NCI-H748 treated with DMSO at 0.1 percent for 48 hours (cell line): Measurements from ENCODE around the gene SSC5D.

Experiments
- DNase-seq: peaks from one replicate; lab custom pipeline; 2025; lab: John Stamatoyannopoulos, UW

SSC5D gene

DNA sequence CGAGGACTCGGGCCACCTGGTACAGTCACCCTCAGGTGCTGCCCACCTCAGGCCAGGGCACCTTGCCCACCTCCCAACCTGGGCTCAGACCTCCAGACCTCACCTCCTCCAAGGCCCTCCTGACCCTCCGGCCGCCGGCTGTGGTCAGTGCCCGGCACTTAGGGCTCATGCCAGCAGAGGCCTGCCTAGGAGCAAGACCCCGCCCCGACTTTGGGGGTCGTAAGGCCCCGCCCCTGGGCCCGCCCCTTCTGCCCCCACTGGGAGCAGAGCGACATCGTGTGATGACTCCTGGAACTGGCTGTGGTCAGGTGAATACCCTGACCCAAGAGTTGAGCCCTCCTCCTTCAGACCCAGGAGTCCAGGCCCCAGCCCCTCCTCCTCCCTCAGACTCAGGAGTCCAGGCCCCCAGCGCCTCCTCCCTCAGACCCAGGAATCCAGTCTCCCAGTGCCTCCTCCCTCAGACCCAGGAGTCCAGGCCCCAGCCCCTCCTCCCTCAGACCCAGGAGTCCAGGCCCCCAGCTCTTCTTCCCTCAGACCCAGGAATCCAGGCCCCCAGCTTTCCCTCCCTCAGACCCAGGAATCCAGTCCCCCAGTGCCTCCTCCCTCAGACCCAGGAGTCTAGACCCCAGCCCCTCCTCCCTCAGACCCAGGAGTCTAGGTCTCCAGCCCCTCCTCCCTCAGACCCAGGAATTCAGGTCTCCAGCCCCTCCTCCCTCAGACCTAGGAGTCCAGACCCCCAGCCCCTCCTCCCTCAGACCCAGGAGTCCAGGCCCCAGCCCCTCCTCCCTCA lies 48.9 kb downstream of the SSC5D start, which contains the start of gene SBK2:
TSS of gene SBK2 (minus strand) at position 183 of the 790 bp plus-strand sequence. CDS start 839 bp downstream, outside the sequence.
- DNase-seq = no peak

DNA sequence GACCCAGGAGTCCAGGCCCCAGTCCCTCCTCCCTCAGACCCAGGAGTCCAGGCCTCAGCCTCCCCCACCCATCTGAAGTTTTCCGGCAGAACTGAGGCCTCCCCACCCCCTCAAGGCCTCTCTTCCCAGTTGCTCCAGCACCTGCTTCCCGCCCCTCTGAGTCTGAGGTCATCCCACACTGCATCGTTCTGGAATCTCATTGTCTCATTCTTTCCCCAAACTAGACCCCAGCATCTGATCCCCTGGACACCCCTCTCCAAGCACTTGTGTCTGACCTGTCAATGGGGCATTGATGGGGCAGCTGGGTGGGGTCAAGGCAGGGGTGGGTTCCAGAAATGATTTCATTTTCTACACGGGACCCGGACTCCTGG lies 49.5 kb downstream of the SSC5D start:
- DNase-seq = no peak

DNA sequence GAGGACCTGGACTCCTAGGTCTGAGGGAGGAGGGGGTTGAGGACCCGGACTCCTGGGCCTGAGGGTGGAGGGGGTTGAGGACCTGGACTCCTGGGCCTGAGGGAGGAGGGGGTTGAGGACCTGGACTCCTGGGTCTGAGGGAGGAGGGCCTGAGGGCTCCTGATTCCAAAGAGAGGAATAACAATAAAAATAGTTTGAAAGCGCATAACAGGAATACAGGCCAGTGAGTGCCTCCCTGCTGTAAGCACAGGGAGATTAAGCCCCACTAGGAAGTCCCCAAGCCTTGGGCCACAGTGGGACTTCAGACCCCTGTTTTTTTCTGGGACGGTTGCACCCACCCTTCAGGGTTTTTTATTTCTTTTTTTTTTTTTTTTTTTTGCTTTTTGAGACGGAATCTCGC lies 49.9 kb downstream of the SSC5D start:
- DNase-seq = no peak

DNA sequence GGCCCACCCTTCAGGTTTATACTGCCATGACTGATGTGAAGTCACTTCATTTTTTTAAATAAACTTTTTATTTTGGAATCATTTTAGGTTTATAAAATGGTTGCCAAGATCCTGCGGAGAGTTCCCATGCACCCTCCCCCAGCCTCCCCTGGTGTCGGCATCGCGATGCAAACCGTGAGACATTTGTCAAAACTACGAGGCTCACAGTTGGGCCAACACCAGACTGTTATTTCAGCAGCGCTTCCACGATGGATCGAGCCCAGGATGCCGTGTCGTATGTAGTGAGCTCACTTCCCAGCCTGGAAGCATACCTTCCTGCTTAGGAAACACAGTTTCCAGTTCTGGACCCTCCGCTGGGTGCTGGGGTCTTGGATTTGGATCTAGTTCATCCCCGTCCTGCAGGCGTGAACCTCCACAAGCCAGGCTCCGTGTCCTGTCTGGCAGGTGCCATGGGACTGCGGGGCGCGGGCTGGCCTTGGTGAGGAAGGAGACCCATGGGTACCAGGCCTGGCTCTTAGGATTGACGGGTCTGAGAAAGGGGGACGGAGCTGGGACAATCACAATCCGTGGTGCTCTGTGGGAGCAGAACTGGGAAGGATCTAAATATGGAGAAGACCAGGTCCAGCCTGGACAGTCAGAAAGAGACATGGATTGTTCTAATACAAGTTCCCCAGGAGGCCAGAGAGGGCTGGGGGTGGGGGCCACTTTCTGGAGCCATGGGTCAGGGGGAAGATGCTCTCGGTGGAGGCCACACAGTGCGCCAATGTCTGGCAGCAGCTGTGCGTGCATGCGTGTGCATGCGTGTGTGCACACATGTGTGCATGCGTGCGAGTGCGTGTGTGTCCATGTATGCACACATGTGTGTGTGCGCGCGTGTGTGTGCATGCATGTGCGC lies 51.1 kb downstream of the SSC5D start:
- DNase-seq = no peak

DNA sequence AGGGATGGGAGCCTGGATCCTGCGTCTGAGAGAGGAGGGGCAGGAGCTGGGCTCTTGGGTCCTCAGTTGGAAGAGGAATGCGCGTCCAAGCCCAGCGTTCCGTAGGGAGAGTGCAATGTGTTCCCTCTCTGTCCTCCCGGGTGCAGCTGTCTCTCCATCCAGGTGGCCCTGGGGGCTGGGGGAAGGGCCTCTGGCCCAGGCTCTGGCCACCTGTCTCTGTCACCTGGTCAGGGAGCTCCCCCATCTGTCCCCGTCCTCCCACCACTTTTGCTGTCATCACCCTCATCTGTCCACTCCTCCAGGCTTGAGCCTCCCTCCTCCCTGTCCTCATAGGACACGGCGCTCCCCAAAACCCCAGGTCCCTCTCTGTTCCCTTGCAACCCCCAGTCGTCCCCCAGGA lies 52.4 kb downstream of the SSC5D start:
- no peak for DNase-seq

DNA sequence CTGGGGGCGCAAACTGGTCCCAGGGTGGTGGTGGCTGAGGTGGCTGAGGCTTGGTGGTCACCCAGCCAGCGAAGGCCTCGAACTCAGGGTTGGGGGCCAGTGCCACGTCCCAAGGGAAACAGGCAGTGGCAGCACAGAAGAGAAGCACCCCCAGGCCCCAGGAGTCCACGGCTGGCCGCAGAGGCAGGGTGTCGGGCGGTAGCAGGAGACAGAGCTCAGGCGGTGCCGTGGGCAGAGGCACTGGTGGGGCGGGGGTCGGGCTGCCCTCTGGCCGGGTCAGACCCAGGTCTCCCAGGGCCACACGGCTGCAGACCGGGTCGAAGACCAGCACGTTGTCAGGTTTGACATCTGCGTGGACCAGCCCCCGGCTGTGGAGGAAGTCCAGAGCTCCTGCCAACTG lies 52.9 kb downstream of the SSC5D start:
- no peak for DNase-seq

DNA sequence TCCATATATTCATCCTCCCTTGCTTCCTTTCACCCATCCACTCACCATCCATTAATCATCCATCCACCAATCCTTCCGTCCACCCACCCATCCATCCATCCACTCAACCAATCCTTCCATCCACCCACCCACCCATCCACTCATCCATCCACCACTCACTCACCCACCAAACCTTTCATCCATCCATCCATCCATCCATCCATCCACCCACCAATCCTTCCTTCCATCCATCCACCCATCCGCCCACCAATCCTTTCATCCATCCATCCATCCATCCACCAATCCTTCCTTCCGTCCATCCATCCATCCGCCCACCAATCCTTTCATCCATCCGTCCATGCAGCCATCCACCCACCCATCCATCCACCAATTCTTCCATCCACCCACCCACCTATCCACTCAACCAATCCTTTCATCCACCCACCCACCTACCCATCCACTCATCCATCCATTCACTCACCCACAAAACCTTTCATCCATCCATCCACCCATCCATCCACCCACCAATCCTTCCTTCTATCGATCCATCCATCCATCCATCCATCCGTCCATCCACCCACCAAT lies 54.1 kb downstream of the SSC5D start:
- no peak for DNase-seq

DNA sequence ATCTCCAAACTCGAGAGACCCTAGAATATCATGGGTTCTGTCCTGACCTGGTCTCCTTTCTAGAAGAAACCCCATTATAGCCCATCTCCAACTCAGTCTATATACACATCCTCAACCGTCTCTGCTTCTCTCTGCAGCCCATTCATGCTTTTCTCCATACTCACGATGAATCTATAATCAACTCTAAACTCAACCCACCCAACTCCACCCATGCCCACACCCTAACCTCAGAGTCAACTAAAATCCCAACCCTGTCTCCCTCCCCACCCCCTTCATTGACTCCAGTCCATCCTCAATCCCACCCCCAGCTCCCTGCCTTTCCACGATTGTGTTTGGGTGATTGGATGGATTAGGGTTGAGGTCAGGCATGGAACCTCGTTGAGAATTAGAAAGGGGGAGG lies 55.3 kb downstream of the SSC5D start:
- DNase-seq = no peak

DNA sequence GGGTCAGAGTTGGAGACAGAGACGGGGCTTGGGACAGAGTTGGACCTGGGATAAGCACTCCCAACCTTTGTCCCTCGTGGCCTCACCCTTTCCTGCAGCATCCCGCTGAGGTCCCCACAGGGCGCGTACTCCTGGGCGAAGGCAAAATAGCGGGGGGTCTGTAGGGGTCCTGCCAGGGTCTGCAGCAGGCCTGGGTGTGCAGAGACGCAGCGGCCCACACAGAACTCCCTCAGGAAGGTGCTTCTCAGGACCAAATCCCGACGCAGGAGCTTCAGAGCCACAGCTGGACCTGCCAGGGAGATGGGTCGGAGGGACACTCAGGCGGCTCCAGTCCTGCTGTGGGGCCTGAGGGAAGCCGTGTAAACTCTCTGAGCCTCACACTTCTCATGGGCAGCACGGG lies 55.8 kb downstream of the SSC5D start:
- DNase-seq = no peak

DNA sequence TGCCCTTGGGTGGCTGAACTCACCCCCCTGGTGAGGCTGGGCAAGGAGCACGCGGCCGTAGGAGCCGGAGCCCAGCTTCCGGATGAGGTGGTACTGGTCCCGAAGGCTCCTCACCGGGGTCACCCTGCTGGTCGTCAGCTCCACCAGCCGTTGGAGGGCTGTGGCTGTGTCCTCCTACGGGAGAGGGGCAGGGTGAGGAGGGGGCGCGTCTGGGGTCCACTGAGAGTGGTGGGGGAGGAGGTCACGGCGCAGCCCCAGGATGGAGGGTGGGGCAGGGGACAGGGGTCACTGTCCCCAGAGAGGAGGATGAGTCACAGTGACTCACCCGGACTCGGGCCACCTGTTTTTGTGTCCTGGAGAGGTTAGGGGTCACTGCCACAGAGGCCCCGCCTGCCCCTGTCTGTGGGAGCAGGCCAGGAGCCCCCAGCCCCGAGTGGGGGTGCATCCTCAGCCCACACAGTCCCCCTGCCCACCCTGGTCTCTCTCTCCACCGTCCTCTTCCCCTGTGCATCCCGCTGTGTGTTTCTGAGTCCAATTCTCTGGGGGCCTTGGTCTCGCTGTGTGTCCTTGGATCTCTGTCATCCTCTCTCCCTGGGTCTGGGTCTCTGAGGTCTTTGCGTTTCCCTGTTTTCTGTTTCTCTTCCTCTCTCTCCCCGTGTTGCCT lies 56.7 kb downstream of the SSC5D start:
- no peak for DNase-seq

DNA sequence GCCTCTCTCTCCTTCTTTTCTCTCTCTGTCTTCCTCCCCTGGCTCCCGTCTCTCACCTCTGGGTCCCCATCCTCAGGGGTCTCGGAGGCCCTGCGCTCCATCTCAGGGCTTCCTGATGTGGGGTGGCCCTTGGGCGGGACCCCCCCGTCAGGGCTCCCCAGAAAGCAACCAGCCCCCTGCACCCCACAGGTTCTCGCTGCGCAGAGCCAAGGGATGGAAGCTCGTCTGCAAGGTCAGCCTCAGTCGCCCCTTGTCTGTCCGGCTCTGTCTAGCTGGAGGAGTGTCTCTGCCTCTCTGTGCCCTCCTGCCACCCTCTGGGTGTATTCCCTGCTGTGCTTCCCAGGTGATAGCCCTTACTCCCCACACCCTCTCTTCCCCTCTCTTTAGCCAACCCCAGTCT lies 57.2 kb downstream of the SSC5D start, which contains the start of gene SBK3:
TSS of gene SBK3 (minus strand) at position 101 of the 400 bp plus-strand sequence. CDS start at position 101, 0 bp downstream.
- DNase-seq = no peak

DNA sequence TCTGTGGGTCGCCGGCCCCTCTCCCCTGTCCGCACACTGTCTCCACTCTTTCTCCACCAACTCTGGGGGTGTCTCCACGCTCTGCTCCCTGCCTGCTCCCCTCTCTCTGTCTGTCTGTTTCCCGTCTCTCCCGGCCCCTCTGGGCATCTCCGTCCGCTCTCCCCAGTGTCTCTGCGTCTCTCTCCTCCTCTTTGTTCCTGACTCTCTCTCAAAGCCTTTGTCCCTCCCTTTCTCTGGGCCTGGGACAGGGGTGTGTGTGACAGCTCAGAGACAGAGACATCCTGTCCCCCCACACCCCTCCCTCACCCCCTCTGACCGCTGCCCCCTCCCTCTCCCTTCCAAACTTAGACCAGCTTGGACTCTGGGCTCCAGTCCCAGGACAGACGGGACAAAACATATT lies 57.8 kb downstream of the SSC5D start:
- no peak for DNase-seq

DNA sequence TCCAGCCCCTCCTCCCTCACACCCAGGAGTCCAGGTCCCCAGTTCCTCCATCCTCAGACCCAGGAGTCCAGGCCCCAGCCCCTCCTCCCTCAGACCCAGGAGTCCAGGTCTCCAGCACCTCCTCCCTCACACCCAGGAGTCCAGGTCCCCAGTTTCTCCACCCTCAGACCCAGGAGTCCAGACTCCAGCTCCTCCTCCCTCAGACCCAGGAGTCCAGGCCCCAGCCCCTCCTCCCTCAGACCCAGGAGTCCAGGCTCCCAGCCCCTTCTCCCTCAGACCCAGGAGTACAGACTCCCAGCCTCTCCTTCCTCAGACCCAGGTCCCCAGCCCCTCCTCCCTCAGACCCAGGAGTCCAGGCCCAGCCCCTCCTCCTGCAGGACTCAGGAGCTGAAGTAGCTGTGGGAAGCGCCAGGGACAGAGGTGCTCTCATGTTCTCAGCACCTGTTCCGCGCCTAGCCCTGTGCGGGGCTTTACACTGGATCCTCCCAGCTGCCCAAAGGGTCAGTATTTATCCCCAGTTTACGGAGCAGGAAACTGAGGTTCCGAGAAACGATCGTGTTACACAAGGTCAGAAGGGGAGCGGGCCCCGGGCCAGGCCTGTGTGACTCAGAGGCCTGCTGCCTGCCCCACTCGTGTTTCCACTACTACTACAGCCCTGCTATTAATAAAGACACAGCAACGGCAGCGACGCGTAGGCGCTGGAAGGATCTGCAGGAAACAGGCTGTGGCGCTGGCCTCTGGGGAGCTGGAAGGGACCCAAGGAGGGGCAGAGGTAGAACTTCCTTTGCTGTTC lies 58.8 kb downstream of the SSC5D start:
- DNase-seq = no peak

DNA sequence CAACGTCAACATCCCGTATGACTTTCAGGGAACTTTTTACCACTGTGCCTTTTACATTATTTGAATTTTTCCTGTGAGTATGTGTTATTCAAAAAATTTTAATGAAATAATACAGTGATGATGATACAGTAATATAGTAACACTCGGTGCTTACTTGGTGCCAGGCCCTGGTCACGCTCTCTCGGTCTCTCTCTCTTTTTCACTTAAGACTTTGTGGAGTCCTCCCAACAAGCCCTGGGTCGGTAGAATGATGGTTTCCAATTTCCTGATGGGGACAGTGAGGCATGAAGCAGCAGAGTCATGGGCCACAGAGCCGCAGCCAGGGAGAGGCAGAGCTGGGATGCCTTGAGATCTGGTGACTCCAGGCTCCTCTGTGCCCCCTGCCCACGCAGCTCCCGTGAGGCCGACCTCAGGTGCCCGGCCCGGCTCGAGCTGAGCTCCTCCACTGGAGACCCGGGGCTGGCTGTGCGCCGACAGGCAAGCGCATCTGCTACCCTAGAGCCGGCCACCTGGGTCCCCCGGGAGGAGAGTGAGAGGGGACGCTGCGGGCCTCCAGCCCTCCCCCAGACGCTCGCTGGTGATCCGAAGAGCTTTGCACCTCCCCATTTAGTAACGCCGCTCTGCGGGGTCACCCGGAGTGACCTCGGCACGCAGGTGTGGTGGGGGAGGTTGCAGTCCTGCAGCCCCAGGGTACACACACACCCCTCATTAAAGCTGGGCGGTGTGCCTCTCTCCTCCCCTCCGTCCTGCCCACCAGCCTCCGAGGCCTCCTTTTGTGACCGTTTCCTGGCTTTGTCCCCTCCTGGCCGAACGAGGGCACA lies 61.5 kb downstream of the SSC5D start:
- DNase-seq = no peak

DNA sequence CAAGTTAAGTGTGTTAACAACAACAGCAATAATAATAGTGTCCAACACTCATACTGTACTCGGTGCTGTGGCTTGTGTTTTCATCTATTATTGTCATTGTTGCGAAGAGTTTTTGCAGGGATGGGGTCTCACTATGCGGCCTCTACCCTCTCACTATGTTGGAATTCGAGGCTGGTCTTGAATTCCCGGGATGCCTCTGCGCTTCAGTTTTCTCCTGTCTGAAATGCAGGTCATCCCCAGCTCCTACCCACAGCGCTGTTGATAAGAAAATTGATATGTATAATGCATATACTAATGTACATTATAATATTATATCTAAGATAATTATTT lies 62.0 kb downstream of the SSC5D start:
- DNase-seq = no peak

DNA sequence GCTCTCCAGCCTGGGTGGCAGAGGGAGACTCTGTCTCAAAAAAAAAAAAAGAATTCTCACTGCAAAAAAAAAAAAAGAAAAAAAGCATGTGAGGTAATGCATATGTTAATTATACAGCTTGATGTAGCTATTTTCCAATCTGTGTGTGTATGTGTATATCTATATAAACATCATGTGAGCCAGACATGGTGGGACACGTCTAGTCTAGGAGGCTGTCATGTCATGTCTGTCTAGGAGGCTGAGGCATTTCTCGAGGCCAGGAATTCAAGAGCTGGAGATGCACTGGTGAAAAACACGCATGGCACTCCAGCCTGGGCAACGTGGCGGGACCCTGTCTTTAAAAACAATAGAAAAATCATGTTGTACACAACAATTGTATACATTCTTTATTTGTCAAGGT lies 64.0 kb downstream of the SSC5D start:
- no peak for DNase-seq

DNA sequence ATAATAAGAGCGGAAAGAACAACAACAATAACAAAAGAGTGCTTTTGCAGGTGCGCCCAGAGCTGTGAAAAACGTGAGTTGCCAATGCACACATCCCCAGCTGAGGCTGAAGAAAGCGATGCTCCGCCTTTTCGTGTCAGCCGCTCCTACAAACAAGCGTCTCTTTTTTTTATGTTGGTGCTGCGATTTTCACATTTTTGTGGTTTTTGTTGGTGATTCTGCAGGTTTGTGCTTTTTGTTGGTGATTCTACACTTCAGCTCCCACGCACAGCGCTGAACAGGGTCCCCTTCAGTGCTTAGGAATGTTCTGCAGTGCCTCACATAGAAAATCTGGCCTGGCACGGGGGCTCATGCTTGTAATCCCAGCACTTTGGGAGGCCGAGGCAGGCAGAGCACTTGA lies 64.4 kb downstream of the SSC5D start:
- DNase-seq = no peak

DNA sequence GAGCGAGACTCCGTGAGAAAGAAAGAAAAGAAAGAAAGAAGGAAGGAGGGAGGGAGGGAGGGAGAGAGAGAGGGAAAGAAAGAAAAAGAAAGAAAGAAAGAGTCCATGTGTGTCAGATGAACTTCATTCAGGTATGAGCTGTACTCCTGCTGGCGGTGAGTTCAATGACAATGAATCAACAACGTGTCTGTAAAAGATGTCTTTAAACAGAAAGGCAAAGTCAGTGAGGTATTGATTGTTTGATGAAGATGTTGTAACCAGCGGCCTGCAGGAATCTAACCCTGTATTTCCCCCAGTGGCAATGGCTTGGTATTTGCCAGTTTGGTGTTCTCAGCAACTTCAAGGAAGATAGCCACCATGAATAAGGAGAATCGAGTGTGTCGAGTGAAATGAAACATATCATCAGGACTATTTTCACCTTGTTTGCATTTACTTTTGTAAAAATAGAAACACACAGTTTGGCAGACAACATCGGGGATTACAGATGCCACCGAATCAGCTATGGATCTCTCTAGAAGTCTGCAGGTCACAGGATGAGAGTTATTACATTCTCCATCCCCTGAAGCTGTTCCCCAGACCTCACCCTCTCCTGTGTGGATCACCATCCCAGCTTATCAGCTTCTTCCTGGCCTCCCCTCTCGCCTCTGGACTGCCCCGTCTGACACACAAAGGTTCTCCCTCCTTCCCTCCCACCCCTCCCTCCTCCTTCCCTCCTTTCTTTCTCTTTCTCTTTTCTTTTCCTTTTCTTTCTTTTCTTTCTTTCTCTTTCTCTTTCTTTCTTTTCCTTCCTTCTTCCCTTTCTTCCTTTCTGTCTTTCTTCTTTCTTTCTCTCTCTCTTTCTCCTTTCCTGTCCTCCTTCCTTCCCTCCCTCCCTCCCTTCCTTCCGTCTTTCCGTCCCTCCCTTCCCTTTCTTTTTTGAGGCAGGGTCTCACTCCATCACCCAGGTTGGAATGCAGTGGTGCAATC lies 65.3 kb downstream of the SSC5D start:
- no peak for DNase-seq

DNA sequence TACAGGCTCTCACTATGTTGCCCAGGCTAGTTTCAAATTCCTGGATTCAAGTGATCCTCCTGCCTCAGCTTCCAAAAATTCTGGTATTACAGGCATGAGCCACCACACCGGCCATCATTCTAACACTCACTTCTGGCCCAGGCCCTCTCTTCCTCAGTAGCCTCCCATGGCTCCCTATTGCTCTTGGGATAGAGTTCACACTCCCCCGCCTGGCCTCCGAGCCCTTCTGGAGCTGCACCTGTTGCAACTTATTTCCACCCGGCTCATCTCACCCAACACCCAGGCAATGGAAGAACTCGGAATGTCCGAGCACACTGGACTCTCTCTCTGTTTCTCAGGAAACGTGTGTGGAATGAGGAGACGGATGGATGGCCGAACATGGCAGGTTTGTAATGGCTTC lies 66.1 kb downstream of the SSC5D start:
- no peak for DNase-seq
